OCI-LY1 (cell line): ENCODE measurements around the gene SAE1.

Experiments
- H2AFZ ChIP-seq: fragments of 200-600 bp; sonication (generic), shearing (Covaris generic); 2 replicates; pipeline ENCODE4 v1.6.0; 2014; ENCODE audit warnings: antibody characterized with exemption, mild to moderate bottlenecking, low read length
- H3F3A ChIP-seq: fragments of 200-600 bp; sonication (generic), shearing (Covaris generic); 2 replicates; pipeline ENCODE4 v1.6.0; 2014; ENCODE audit warnings: mild to moderate bottlenecking, antibody characterized with exemption, low read length, moderate library complexity; ENCODE audit not compliant: insufficient read depth
- H3K27ac ChIP-seq: fragments of 200-600 bp; sonication (generic); 2 replicates; pipeline ENCODE4 v1.5.1; 2014; ENCODE audit warnings: low read length, mixed run types, mild to moderate bottlenecking, low read depth; ENCODE audit not compliant: poor library complexity, severe bottlenecking
- H3K27me3 ChIP-seq: fragments of 200-600 bp; sonication (generic); 2 replicates; pipeline ENCODE4 v1.6.0; 2014; ENCODE audit warnings: antibody characterized with exemption, mild to moderate bottlenecking, low read length, moderate library complexity; ENCODE audit not compliant: insufficient read depth
- H3K36me3 ChIP-seq: fragments of 200-600 bp; sonication (generic); 2 replicates; pipeline ENCODE4 v1.6.1; 2014; ENCODE audit warnings: mild to moderate bottlenecking, antibody characterized with exemption, low read length, moderate library complexity, mixed read lengths; ENCODE audit not compliant: insufficient read depth
- H3K4me1 ChIP-seq: fragments of 200-600 bp; sonication (generic); 2 replicates; pipeline ENCODE4 v1.5.1; 2014; ENCODE audit warnings: mild to moderate bottlenecking, low read length, moderate library complexity; ENCODE audit not compliant: insufficient read depth, severe bottlenecking
- H3K4me2 ChIP-seq: fragments of 200-600 bp; sonication (generic), shearing (Covaris generic); 2 replicates; pipeline ENCODE4 v1.6.1; 2014; ENCODE audit warnings: low read length
- H3K4me3 ChIP-seq: fragments of 200-600 bp; sonication (generic); 2 replicates; pipeline ENCODE4 v1.5.1; 2014; ENCODE audit warnings: low read length, low read depth, mild to moderate bottlenecking, mixed read lengths; ENCODE audit not compliant: poor library complexity, severe bottlenecking
- H3K79me2 ChIP-seq: fragments of 200-600 bp; shearing (Covaris generic); 2 replicates; pipeline ENCODE4 v1.6.1; 2016; ENCODE audit warnings: mixed run types, low read length, mixed read lengths; ENCODE audit not compliant: insufficient read depth
- H3K9ac ChIP-seq: fragments of 200-600 bp; sonication (generic), shearing (Covaris generic); 2 replicates; pipeline ENCODE4 v1.6.1; 2014; ENCODE audit warnings: mild to moderate bottlenecking, low read length, mixed read lengths
- H3K9me2 ChIP-seq: fragments of 200-600 bp; sonication (generic), shearing (Covaris generic); 2 replicates; pipeline ENCODE4 v1.6.1; 2014; ENCODE audit warnings: low read depth, mild to moderate bottlenecking, low read length, mixed read lengths
- H3K9me3 ChIP-seq: fragments of 200-600 bp; shearing (Covaris generic); 2 replicates; pipeline ENCODE4 v1.6.1; 2014; ENCODE audit warnings: low read length, mixed read lengths
- H4K20me1 ChIP-seq: fragments of 200-600 bp; sonication (generic), shearing (Covaris generic); 2 replicates; pipeline ENCODE4 v1.6.0; 2016; ENCODE audit warnings: mild to moderate bottlenecking, low read length; ENCODE audit not compliant: insufficient read depth
- CTCF ChIP-seq: fragments of 200-600 bp; sonication (generic), shearing (Covaris generic); IDR thresholded peaks from 2 replicates; pipeline ENCODE4 v1.5.1; 2017; ENCODE audit warnings: mild to moderate bottlenecking, antibody characterized with exemption, low read length, moderate library complexity, mixed read lengths
- EZH2 ChIP-seq: fragments of 200-600 bp; sonication (generic), shearing (Covaris generic); IDR thresholded peaks from 2 replicates; pipeline ENCODE4 v1.8.0; 2017; ENCODE audit warnings: borderline replicate concordance, mixed run types, mild to moderate bottlenecking, antibody characterized with exemption, low read length, moderate library complexity, mixed read lengths

SAE1 gene

GRCh38 chr19:47095476-47096099 is 35.0 kb upstream of the SAE1 start:
- Histone ChIP-seq H2AFZ (no peak overlapping the region), H3K27me3 (no peaks in the 10 kb centered on the region), H3K9me2 (no peaks in the 10 kb centered on the region), H4K20me1 (0 out of 2 replicates have a peak, but pooled peaks cover 3% of the 10 kb centered on the region), H3K4me2 (peak overlapping the region; percentile 2; the same call in 1 of the 2 replicates), H3K27ac (no peak overlapping the region), H3K4me1 (peaks cover 30% of the 10 kb centered on the region), H3F3A (no peaks in the 10 kb centered on the region), H3K9me3 (no peaks in the 10 kb centered on the region), H3K9ac (no peak overlapping the region; the same call in 1 of the 2 replicates), H3K36me3 (peaks cover 70% of the 10 kb centered on the region), H3K4me3 (no peak overlapping the region), H3K79me2 (peaks cover 58% of the 10 kb centered on the region)
- TF ChIP-seq EZH2 (no peak), CTCF (no peak)

GRCh38 chr19:47096100-47096704 is 34.4 kb upstream of the SAE1 start:
- H3K79me2 ChIP-seq, result peaks cover 64% of the 10 kb centered on the region
- no peak overlapping the region for H3K27ac ChIP-seq
- H3K4me2 ChIP-seq, result no peak overlapping the region
- no peak overlapping the region for H2AFZ ChIP-seq
- H4K20me1 ChIP-seq, result 0 out of 2 replicates have a peak, but pooled peaks cover 3% of the 10 kb centered on the region
- H3K4me1 ChIP-seq, result peaks cover 30% of the 10 kb centered on the region
- TF ChIP-seq CTCF (no peak), EZH2 (no peak)
- no peaks in the 10 kb centered on the region for H3K9me3 ChIP-seq
- peaks cover 67% of the 10 kb centered on the region for H3K36me3 ChIP-seq
- no peak overlapping the region for H3K4me3 ChIP-seq
- H3K9me2 ChIP-seq, result no peaks in the 10 kb centered on the region
- H3K9ac ChIP-seq, result no peak overlapping the region
- H3F3A ChIP-seq, result no peaks in the 10 kb centered on the region
- H3K27me3 ChIP-seq, result no peaks in the 10 kb centered on the region

- Histone ChIP-seq H3K9me2 (no peaks in the 10 kb centered on the region), H3K36me3 (peaks cover 64% of the 10 kb centered on the region), H2AFZ (no peak overlapping the region), H3K4me2 (no peak overlapping the region), H3K9ac (no peak overlapping the region), H3K4me3 (no peak overlapping the region), H3K79me2 (peaks cover 68% of the 10 kb centered on the region), H3K27me3 (no peaks in the 10 kb centered on the region), H3F3A (no peaks in the 10 kb centered on the region), H3K27ac (no peak overlapping the region), H4K20me1 (0 out of 2 replicates have a peak, but pooled peaks cover 3% of the 10 kb centered on the region), H3K9me3 (no peaks in the 10 kb centered on the region), H3K4me1 (peaks cover 30% of the 10 kb centered on the region)
- TF ChIP-seq EZH2 (no peak), CTCF (no peak)
Measured at GRCh38 chr19:47096721-47097120, 33.9 kb upstream of the SAE1 start.
